K562 (cell line): ENCODE data around the gene ATP8B4. TPM values are rescaled to one million over a fixed set of nuclear protein-coding genes. Genes with fewer than 3 reads are reported as not detected.
"Not testable (repeated sequence)": the region's sequence is repeated elsewhere in the genome, so short reads cannot be mapped to it uniquely, and the experiment has no call there.

ENCODE experiments used
- ATAC-seq: fragments of 200-7000 bp; cut with Tn5 transposase; 3 replicates; pipeline ENCODE4 v1.9.1; 2020; ENCODE audit warnings: moderate library complexity
- BruUV-seq: library from RNA; stranded (reverse); fragments of 400-500 nt; replicated peaks from 2 replicates; lab custom pipeline; 2021; lab: Mats Ljungman, UMichigan
- CTCF ChIA-PET: fragments of 300-600 bp; formaldehyde crosslinking; extraction: SDS; loops from one replicate; lab custom pipeline; 2021; ENCODE audit warnings: low intra/inter-chr PET ratio; lab: Yijun Ruan, JAX
- POLR2A ChIA-PET: fragments of 300-600, 350-650 bp; sonication (Branson Sonifier 250); formaldehyde crosslinking; extraction: SDS; loops from one replicate; lab custom pipeline; 2021; ENCODE audit warnings: antibody characterized with exemption, inconsistent platforms; lab: Yijun Ruan, JAX
- DNase-seq, 4 experiments: peaks; one replicate each; pipeline versions ENCODE4 v3.0.0 to v3.0.0-alpha.2; 2011 to 2018; ENCODE audit warnings: low spot score in 3 of 4, mixed read lengths in 3 of 4; ENCODE audit errors: extremely low read depth in 1 of 4
- FAIRE-seq: peaks from 2 replicates; lab custom pipeline; 2011; peaks lifted over from hg19 to GRCh38; lab: Jason Lieb, UNC
- H2AFZ ChIP-seq: 2 replicates; pipeline ENCODE4 v1.6.0; 2011; ENCODE audit warnings: low read depth, low read length, control low read depth, inconsistent platforms
- H3K27ac ChIP-seq: fragments of 200-600 bp; 3 replicates; pipeline ENCODE4 v1.8.0; 2011; ENCODE audit warnings: low read depth, mild to moderate bottlenecking, control low read depth, inconsistent platforms, low read length, moderate library complexity, mixed read lengths; ENCODE audit errors: extremely low read depth
- H3K27me3 ChIP-seq, 2 experiments: fragments of 300-600 bp in 1 of 2; 2 replicates in 1 of 2; 3 replicates in 1 of 2; pipeline versions ENCODE4 v1.6.0 to v1.8.0; 2011; ENCODE audit warnings: inconsistent platforms in 2 of 2, low read length in 2 of 2, mild to moderate bottlenecking in 1 of 2, mixed read lengths in 1 of 2, moderate library complexity in 1 of 2; ENCODE audit not compliant: control insufficient read depth in 2 of 2, insufficient read depth in 2 of 2
- H3K36me3 ChIP-seq: fragments of 300-600 bp; 3 replicates; pipeline ENCODE4 v1.8.0; 2011; ENCODE audit warnings: mild to moderate bottlenecking, low read length, inconsistent platforms; ENCODE audit not compliant: control insufficient read depth, insufficient read depth
- H3K4me1 ChIP-seq, 2 experiments: fragments of 200-600 bp in 1 of 2; replicated peaks in 1 of 2; 2 replicates in 1 of 2; 3 replicates in 1 of 2; pipeline versions ENCODE4 v1.5.1 to v1.8.0; 2011; ENCODE audit warnings: inconsistent platforms in 2 of 2, low read length in 2 of 2, mild to moderate bottlenecking in 1 of 2, mixed read lengths in 1 of 2, moderate library complexity in 1 of 2; ENCODE audit not compliant: control insufficient read depth in 2 of 2, insufficient read depth in 2 of 2
- H3K4me2 ChIP-seq: 2 replicates; pipeline ENCODE4 v1.6.1; 2011; ENCODE audit warnings: low read length, control low read depth, inconsistent platforms, mixed read lengths; ENCODE audit not compliant: insufficient read depth
- H3K4me3 ChIP-seq: fragments of 200-600 bp; sonication (generic), shearing (Covaris generic); 2 replicates; pipeline ENCODE4 v1.5.1; 2016; ENCODE audit warnings: control low read depth, inconsistent platforms
- H3K79me2 ChIP-seq: fragments of 200-600 bp; 3 replicates; pipeline ENCODE4 v1.8.0; 2011; ENCODE audit warnings: low read length, inconsistent platforms; ENCODE audit not compliant: control insufficient read depth, insufficient read depth
- H3K9ac ChIP-seq, 2 experiments: 2 replicates each; pipeline versions ENCODE4 v1.6.0 to v1.6.1; 2011; ENCODE audit warnings: low read depth in 2 of 2, low read length in 2 of 2, control low read depth in 1 of 2, inconsistent platforms in 1 of 2, mild to moderate bottlenecking in 1 of 2, mixed read lengths in 1 of 2; ENCODE audit not compliant: insufficient read depth in 1 of 2
- H3K9me1 ChIP-seq: one replicate; pipeline ENCODE4 v1.6.0; 2011; ENCODE audit warnings: inconsistent platforms, mild to moderate bottlenecking, low read length, moderate library complexity; ENCODE audit not compliant: control insufficient read depth, insufficient read depth
- H3K9me3 ChIP-seq: replicated peaks from 2 replicates; pipeline ENCODE4 v1.5.1; 2011; ENCODE audit warnings: low read depth, low read length, inconsistent platforms; ENCODE audit not compliant: control insufficient read depth, insufficient read depth
- H4K20me1 ChIP-seq: replicated peaks from 2 replicates; pipeline ENCODE4 v1.6.1; 2011; ENCODE audit warnings: low read length, inconsistent platforms, mixed read lengths; ENCODE audit not compliant: control insufficient read depth, insufficient read depth
- NCOA2 ChIP-seq, 2 experiments: fragments of 450-650 bp; IDR thresholded peaks; 2 replicates each; pipeline ENCODE4 v1.6.1; 2018; ENCODE audit warnings: mild to moderate bottlenecking in 2 of 2, moderate library complexity in 1 of 2; ENCODE audit not compliant: partially characterized antibody in 2 of 2
- POLR2A ChIP-seq: fragments of 450-650 bp; conservative IDR thresholded peaks from 2 replicates; pipeline ENCODE4 v1.6.1; 2016
- PYGO2 ChIP-seq: fragments of 450-650 bp; IDR thresholded peaks from 2 replicates; pipeline ENCODE4 v1.6.1; 2016; ENCODE audit warnings: mild to moderate bottlenecking, missing genetic modification characterization, moderate library complexity, missing compliant biosample characterization
- SRSF9 ChIP-seq: fragments of 200-400 bp; formaldehyde crosslinking; IDR thresholded peaks from 2 replicates; pipeline ENCODE4 v1.6.1; 2017; ENCODE audit warnings: low read depth, low read length, borderline replicate concordance
- ZNF41 ChIP-seq: fragments of 250-450 bp; sonication (Bioruptor Pico); conservative IDR thresholded peaks from 2 replicates; pipeline ENCODE4 v1.4.0; 2020; ENCODE audit warnings: mild to moderate bottlenecking
- ZNF707 ChIP-seq: fragments of 250-450 bp; sonication (Bioruptor Pico); conservative IDR thresholded peaks from 2 replicates; pipeline ENCODE4 v1.8.0; 2022; ENCODE audit warnings: inconsistent platforms, mild to moderate bottlenecking, moderate library complexity
- WGBS: fragments of 100-300 bp; shearing (Covaris generic); methylation state at CpG from one replicate; pipeline ENCODE4 v1.1.6; 2016; ENCODE audit warnings: low coverage, mixed read lengths; ENCODE audit not compliant: insufficient coverage; ENCODE audit errors: missing lambda C conversion rate; 5-methylcytosine and 5-hydroxymethylcytosine counted together
- in situ Hi-C: fragments of 300-500 bp; cut with MboI; formaldehyde crosslinking; loops from 4 replicates; pipeline ENCODE4 v1.15.0; 2018; ENCODE audit warnings: inconsistent platforms, mixed read lengths
- intact Hi-C: fragments of 100-400 bp; cut with micrococcal nuclease; formaldehyde crosslinking; loops from 2 replicates; pipeline ENCODE4 v1.14.2; 2022
- polyA plus RNA-seq, 8 experiments: library from polyadenylated mRNA; depleted of rRNA in 4 of 8; stranded (reverse) in 5 of 8; unstranded in 3 of 8; fragments of >200 nt; fragmentation: Nextera tagmentation in 2 of 8; fragmentation: Illumina TruSeq in 1 of 8; extraction: Ambion mirVana in 2 of 8; extraction: Trizol in 1 of 8; gene quantifications; 2 replicates each; pipeline versions ENCODE4 v1.2.1 to v1.2.3, GENCODE V29; 2011 to 2014; ENCODE audit warnings: inconsistent platforms in 1 of 8, missing spikeins in 1 of 8
- total RNA-seq, 7 experiments: library from RNA; depleted of rRNA in 6 of 7; stranded (reverse); fragments of >200 nt in 6 of 7; fragmentation: Illumina TruSeq in 2 of 7; extraction: Trizol in 2 of 7; gene quantifications; 2 replicates each; pipeline versions ENCODE4 v1.2.1 to v1.2.3, GENCODE V29; 2011 to 2021; ENCODE audit warnings: low replicate concordance in 1 of 7

The ATP8B4 gene
- total and polyA plus RNA-seq, 9 of the 15 experiments (the other 6 are each of a cell fraction or from before 2014, with no cell fraction given), result 0.14 to 2.5 (median 0.44) TPM

DNA sequence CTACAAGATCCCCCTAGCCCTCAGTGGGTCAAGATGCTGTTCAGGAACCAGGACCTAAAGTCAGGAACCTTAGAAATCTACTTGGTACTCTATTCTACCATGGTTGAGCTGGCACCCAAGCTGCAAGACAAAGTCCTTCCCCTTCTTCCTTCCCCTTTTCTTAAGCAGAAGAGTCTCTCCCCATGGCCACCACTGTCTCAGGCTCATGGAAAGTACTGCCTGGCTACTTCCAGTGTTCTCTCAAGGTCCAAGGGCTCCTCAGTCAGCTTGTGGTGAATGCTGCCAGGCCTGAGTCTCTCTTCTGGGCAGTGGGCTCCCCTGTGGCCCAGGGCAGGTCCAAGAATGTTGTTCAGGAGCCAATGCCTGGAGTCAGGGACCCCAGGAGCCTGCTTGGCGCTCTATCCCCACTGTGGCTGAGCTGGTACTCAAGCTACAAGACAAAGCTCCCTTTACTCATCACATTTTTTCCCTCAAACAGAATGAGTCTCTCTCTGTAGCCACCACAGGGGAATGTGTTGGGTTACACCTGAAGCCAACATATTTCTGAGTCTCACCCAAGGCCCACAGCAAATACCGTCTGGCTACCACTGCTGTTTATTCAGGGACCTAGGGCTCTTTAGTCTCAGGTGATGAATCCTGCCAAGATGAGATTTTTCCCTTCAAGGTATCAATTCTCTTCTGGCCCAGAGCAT lies 44.8 kb upstream of the ATP8B4 start (continued):
- no peak for TF ChIP-seq NCOA2 (IDR thresholded peaks at IDR 0.05; ENCODE audit: partially characterized antibody in 2 of 2)
- no peak for TF ChIP-seq SRSF9
- no peak for TF ChIP-seq PYGO2 (tag)

DNA sequence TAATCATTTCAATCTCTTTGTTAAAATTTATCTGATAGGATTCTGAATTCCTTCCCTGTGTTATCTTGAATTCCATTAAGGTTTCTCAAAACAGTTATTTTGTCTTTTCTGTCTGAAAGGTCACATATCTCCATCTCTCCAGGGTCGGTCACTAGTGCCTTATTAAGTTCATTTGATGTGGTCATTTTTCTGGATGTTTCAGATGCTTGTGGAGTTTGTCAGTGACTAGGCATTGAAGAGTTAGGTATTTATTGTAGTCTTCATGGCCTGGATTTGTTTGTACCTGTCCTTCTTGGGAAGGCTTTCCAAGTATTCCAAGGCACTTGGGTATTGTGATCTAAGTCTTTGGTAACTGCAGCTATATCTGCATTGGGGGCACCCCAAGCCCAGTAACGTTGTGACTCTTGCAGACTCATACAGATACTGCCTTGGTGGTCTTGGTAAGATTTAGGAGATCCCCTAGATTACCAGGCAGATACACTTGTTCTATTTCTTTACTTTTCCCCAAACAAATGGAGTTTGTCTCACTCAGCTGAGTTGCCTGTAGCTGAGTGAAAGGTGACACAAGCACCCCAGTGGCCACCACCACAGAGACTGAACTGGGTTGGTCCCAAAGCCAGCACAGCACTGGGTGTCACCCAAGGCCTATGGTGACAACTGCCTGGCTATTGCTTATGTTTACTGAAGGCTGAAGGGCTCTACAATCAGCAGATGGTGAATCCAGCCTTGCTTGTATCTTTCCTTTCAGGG lies 44.1 kb upstream of the ATP8B4 start:
- ChIA-PET POLR2A (no interaction called here), CTCF (no interaction called here)
- H3K4me3 ChIP-seq, result no peak overlapping the region
- no peaks in the 10 kb centered on the region for H3K9me1 ChIP-seq
- no TSS peak for BruUV-seq
- no peak overlapping the region for H3K4me2 ChIP-seq
- H4K20me1 ChIP-seq, result no peaks in the 10 kb centered on the region
- ATAC-seq (no peak), FAIRE-seq (no peak), DNase-seq (no peak)
- H2AFZ ChIP-seq, result no peak overlapping the region
- intact Hi-C loops, result no loop called here
- H3K9me3 ChIP-seq, result no peaks in the 10 kb centered on the region
- TF ChIP-seq ZNF41 (CRISPR knock-in tag) (no peak), POLR2A (no peak), ZNF707 (CRISPR knock-in tag) (no peak)
- no peak overlapping the region for H3K9ac ChIP-seq
- no peaks in the 10 kb centered on the region for H3K79me2 ChIP-seq
- H3K36me3 ChIP-seq, result no peaks in the 10 kb centered on the region
- 35% methylated on average over 2 of the region's 2 CpGs for WGBS
- H3K27ac ChIP-seq, result no peak overlapping the region
- H3K27me3 ChIP-seq, result no peaks in the 10 kb centered on the region
- H3K4me1 ChIP-seq, result no peaks in the 10 kb centered on the region; a peak in 1 of 5 replicates
- in situ Hi-C loops, result no loop called here

DNA sequence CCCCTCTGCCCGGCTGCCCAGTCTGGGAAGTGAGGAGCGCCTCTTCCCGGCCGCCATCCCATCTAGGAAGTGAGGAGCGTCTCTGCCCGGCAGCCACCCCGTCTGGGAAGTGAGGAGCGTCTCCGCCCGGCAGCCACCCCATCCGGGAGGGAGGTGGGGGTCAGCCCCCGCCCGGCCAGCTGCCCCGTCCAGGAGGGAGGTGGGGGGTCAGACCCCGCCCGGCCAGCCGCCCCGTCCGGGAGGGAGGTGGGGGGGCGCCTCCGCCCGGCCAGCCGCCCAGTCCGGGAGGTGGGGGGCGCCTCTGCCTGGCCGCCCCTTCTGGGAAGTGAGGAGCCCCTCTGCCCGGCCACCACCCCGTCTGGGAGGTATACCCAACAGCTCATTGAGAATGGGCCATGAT lies 39.2 kb upstream of the ATP8B4 start:
- POLR2A ChIA-PET, FAIRE-seq, BruUV-seq, CTCF ChIA-PET, H4K20me1 ChIP-seq, DNase-seq, H3K36me3 ChIP-seq, H3K9me3 ChIP-seq, intact Hi-C loops, ATAC-seq, H3K79me2 ChIP-seq, H3K9ac ChIP-seq, in situ Hi-C loops, H3K27me3 ChIP-seq, H3K27ac ChIP-seq, H2AFZ ChIP-seq, H3K4me2 ChIP-seq, H3K9me1 ChIP-seq, H3K4me3 ChIP-seq, H3K4me1 ChIP-seq: not testable (repeated sequence)
- 100% methylated on average over 5 of the region's 28 CpGs for WGBS
